ENCODE measurements around the gene SRPK3.

- no peak for TF ChIP-seq CTCF (IDR thresholded peaks at IDR 0.05)
- TF ChIP-seq REST (IDR thresholded peaks at IDR 0.05; ENCODE audit: insufficient read depth in 1 of 2, low read depth in 2 of 2, low read length in 1 of 2): no peak
- TF ChIP-seq TCF7L2 (IDR thresholded peaks at IDR 0.05; ENCODE audit: low read depth, low read length): no peak
Observed at GRCh38 chrX:153797415-153798015, 16.7 kb downstream of the SRPK3 start.

All from Panc1 (cell line).